ENCODE data around the gene WIZ.
"Not testable (repeated sequence)": the region's sequence is repeated elsewhere in the genome, so short reads cannot be mapped to it uniquely, and the experiment has no call there.

Gene WIZ

GRCh38 chr19:15397236-15397635, 52.5 kb downstream of the WIZ start:
- Histone ChIP-seq H3K27ac (ENCODE audit: extremely low read depth, low read depth, low read length) (no peak overlapping the region), H3K4me3 (ENCODE audit: low read depth, low read length) (no peak overlapping the region), H3K36me3 (ENCODE audit: control insufficient read depth in 2 of 2, insufficient read depth in 1 of 2, low read length in 2 of 2) (peaks cover 44 to 88% of the 10 kb centered on the region in 2 experiments), H3K4me1 (ENCODE audit: control insufficient read depth, insufficient read depth, low read length) (no peaks in the 10 kb centered on the region), H3K9me3 (ENCODE audit: control insufficient read depth, insufficient read depth, low read depth, low read length) (no peaks in the 10 kb centered on the region)
- ChIA-PET CTCF (no interaction called here), POLR2A (no interaction called here)
- TF ChIP-seq ZNF704 (tag by site-specific recombination; IDR thresholded peaks at IDR 0.05) (no peak), ZBTB26 (tag by site-specific recombination; optimal IDR thresholded peaks at IDR 0.05) (no peak), ZNF610 (tag by site-specific recombination; IDR thresholded peaks at IDR 0.05; ENCODE audit: borderline replicate concordance) (no peak), ZNF629 (tag by site-specific recombination; IDR thresholded peaks at IDR 0.05) (no peak), ZNF510 (tag by site-specific recombination; IDR thresholded peaks at IDR 0.05; ENCODE audit: insufficient replicate concordance) (no peak)

GRCh38 chr19:15396436-15396835, 53.3 kb downstream of the WIZ start:
- H3K4me3 ChIP-seq (ENCODE audit: low read depth, low read length), result no peak overlapping the region
- ChIA-PET POLR2A (no interaction called here), CTCF (no interaction called here)
- H3K9me3 ChIP-seq (ENCODE audit: control insufficient read depth, insufficient read depth, low read depth, low read length), result no peaks in the 10 kb centered on the region
- no peak overlapping the region for H3K27ac ChIP-seq (ENCODE audit: extremely low read depth, low read depth, low read length)
- no peaks in the 10 kb centered on the region for H3K4me1 ChIP-seq (ENCODE audit: control insufficient read depth, insufficient read depth, low read length)
- H3K36me3 ChIP-seq (ENCODE audit: control insufficient read depth in 2 of 2, insufficient read depth in 1 of 2, low read length in 2 of 2), result peaks cover 51 to 87% of the 10 kb centered on the region in 2 experiments
- TF ChIP-seq ZNF600 (tag by site-specific recombination; IDR thresholded peaks at IDR 0.05), result 0 out of 2 replicates have a peak, but pooled peaks have one; percentile 43
- TF ChIP-seq SCRT2 (tag by site-specific recombination; IDR thresholded peaks at IDR 0.05), result no peak
- TF ChIP-seq ZNF335 (tag by site-specific recombination; conservative IDR thresholded peaks at IDR 0.05), result no peak

GRCh38 chr19:15395251-15395650, 54.5 kb downstream of the WIZ start:
- H3K36me3 ChIP-seq (ENCODE audit: control insufficient read depth in 2 of 2, insufficient read depth in 1 of 2, low read length in 2 of 2), result peaks cover 48 to 81% of the 10 kb centered on the region in 2 experiments

GRCh38 chr19:15394426-15394825, 55.3 kb downstream of the WIZ start:
- Histone ChIP-seq H3K36me3 (ENCODE audit: control insufficient read depth in 2 of 2, insufficient read depth in 1 of 2, low read length in 2 of 2) (peaks cover 48 to 75% of the 10 kb centered on the region in 2 experiments), H3K27ac (ENCODE audit: extremely low read depth, low read depth, low read length) (no peak overlapping the region), H3K4me3 (ENCODE audit: low read depth, low read length) (no peak overlapping the region), H3K4me1 (ENCODE audit: control insufficient read depth, insufficient read depth, low read length) (no peaks in the 10 kb centered on the region), H3K9me3 (ENCODE audit: control insufficient read depth, insufficient read depth, low read depth, low read length) (no peaks in the 10 kb centered on the region)
- peak; percentile 49; the same call in 1 of the 2 replicates for TF ChIP-seq ZNF121 (tag by site-specific recombination; IDR thresholded peaks at IDR 0.05)
- TF ChIP-seq ZNF664 (tag by site-specific recombination; IDR thresholded peaks at IDR 0.05), result 0 out of 2 replicates have a peak, but pooled peaks have one; percentile 24
- no peak for TF ChIP-seq ZNF184 (tag by site-specific recombination; IDR thresholded peaks at IDR 0.05)
- ChIA-PET CTCF (interaction anchor here (0.7 kb wide), 1 partner anchor 22 kb away, joined by 5 read pairs; no protein-coding TSS in a partner anchor), POLR2A (interaction anchor here (1.3 kb wide), 1 partner anchor 14 kb away, joined by 4 read pairs; no protein-coding TSS in a partner anchor)

More at GRCh38 chr19:15395251-15395650, 54.5 kb downstream of the WIZ start:
- H3K4me1 ChIP-seq (ENCODE audit: control insufficient read depth, insufficient read depth, low read length); CTCF ChIA-PET; H3K4me3 ChIP-seq (ENCODE audit: low read depth, low read length); H3K9me3 ChIP-seq (ENCODE audit: control insufficient read depth, insufficient read depth, low read depth, low read length); H3K27ac ChIP-seq (ENCODE audit: extremely low read depth, low read depth, low read length): not testable (repeated sequence)
- POLR2A ChIA-PET, result interaction anchor here (1.3 kb wide), 1 partner anchor 15 kb away, joined by 4 read pairs; no protein-coding TSS in a partner anchor

GRCh38 chr19:15393963-15394362, 55.8 kb downstream of the WIZ start:
- ChIA-PET POLR2A (interaction anchor here (0.7 to 1.3 kb wide), 2 partner anchors 11 to 14 kb away, joined by 4 to 5 read pairs; no protein-coding TSS in a partner anchor), CTCF (no interaction called here)
- H3K9me3 ChIP-seq (ENCODE audit: control insufficient read depth, insufficient read depth, low read depth, low read length), result no peaks in the 10 kb centered on the region
- no peaks in the 10 kb centered on the region for H3K4me1 ChIP-seq (ENCODE audit: control insufficient read depth, insufficient read depth, low read length)
- TF ChIP-seq ZNF202 (tag by site-specific recombination; IDR thresholded peaks at IDR 0.05; ENCODE audit: borderline replicate concordance) (no peak), ZNF239 (tag by site-specific recombination; IDR thresholded peaks at IDR 0.05) (no peak)
- no peak overlapping the region for H3K4me3 ChIP-seq (ENCODE audit: low read depth, low read length)
- H3K27ac ChIP-seq (ENCODE audit: extremely low read depth, low read depth, low read length), result no peak overlapping the region
- H3K36me3 ChIP-seq (ENCODE audit: control insufficient read depth in 2 of 2, insufficient read depth in 1 of 2, low read length in 2 of 2), result peaks cover 48 to 73% of the 10 kb centered on the region in 2 experiments

Data from HEK293 (cell line).